CD4-positive, alpha-beta T cell treated with Interleukin-10 for 1 hour (primary cell): ENCODE measurements around the gene CCNQ.

Experiments
- DNase-seq: peaks from one replicate; pipeline ENCODE4 v3.0.0-alpha.2; 2020

The CCNQ gene

DNA sequence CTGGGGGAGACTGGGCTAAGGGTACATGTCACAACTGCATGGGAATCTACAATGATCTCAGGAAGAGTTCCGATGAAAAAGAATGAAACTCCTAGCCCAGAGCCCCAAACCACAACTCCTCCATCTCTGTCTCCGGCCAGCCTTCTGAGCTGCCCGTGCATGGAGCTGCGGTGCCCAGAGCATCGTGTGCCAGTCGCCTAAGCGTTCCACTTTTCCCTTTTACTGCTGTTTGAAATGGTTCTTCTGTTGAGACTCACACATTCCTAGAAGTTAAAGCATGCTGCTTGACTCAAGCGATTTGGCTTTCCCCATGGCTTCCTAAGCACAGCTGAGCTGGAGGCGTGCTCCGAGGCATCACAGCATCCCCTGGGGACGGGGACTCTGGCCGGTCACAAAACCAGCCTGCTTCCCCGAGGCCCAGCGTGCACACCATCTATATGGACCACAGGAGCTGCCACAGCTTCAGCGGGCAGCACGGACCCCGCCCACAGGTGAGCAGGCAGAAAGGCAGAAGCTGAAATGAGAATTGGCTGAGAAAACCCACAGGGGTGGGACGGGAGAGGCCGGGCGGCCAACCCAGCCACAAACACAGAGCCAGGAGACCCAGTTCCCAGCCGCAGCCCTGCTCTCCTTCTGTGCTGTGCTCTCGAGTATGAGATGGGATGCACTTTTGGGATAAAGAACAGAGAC lies 5.0 kb downstream of the CCNQ start:
- DNase-seq, result no peak

DNA sequence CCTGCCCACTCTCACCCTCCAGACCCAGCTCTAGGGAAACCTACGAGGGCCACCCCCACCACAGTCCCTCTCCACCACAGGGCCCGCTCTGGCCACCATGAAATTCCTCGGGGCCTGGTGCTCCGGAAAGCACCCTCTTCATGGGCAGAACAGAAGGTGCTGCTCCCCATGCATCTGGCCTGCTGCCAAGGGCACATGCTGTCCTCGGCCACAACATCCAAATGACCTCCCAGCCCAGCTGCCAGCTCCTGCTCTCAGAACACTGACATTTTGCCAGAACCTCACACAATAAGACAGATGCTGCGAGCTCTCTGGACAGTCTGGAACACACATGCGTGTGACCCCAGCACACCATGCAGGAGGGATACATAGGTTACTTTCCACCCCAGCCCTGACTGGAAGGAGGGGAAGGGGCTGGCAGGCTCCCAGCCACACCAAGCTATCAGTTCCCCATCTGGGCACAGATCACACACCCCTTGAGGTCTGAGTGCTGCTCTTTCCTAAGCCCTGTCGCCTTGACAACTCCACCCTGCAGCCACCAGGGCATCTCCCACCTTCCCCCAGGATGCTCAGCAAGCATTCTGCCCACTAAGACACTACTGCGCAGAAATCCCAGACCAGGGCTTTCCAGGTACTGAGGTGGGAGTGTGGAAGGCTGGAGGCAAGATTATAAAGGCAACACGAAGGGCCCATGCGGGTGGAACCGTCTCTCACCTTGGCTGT lies 5.8 kb downstream of the CCNQ start:
- DNase-seq, result no peak

DNA sequence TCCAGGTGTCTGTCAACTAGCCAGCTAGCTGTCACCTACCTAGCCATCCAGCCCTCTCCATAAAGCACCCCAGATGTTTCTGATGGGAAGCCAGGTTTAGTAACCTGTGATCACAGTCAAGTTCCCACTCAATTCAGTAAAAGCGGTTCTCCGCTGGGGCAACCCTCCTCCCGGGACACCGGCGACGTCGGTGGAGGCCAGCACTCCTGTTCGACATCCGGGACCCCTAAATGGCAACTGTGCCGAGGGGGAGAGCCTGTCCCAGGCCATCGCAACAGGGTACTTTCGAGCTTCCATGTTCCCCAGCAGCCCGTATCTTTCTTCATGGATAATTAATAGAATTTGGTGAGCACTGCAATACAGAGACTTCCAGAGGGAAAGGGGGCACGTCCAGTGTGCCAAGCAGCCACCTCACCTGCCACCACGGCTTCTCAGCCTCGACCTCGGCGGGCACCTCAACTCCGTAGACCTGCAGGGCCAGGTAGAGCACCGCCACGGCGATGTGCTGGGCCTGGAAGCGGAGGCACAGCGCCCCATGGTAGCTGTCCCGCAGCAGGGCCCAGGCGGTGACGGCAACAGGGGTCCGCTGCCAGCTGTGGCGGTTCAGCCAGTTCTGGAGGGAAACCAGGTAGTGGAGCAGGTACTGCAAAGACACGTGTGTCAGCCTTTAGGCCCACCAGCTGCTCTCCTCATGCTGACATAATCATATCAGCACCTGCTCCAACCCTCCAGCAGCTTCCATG lies 6.7 kb downstream of the CCNQ start:
- DNase-seq, result no peak

- no peak for DNase-seq
These were observed 7.7 kb downstream of the CCNQ start for GRCh38 chrX:153590961-153591956.

DNA sequence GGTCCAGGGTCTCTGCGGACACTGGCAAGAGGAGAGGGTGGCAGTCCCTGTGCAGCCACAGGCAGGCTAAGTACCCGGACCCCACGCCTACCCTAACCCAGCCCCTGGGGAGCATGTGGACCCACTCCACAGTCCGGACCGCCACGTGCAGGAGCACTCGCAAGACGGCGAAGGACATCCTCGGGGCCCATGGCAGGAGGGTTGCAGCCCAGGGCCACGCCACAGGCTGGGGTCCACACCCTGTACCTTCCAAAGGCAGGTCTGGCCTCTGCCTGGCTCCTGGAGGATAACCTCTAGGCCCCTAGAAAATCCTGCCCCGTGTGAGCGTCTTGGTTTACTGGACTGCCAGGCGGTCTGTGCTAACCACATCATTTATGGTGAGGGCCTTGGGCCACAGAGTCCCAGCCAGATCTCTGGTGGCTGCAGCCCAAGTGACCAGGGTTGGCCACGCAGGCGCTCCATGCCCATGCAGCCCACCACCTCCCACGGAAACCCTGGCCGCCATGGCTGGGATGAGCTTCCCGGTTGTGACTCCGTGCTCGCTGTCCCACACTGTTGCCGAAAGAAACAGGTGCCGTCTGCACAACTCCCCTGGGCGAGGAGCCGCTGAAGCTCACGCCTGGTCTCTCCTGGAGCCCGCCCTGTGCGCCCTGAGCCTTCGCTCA lies 10.0 kb downstream of the CCNQ start:
- no peak for DNase-seq

GRCh38 chrX:153588021-153588781 lies 10.7 kb downstream of the CCNQ start:
- no peak for DNase-seq

- no peak for DNase-seq
These were observed 11.6 kb downstream of the CCNQ start for GRCh38 chrX:153587342-153587741.

- no peak for DNase-seq
These were observed 13.1 kb downstream of the CCNQ start for GRCh38 chrX:153585827-153586226.

DNA sequence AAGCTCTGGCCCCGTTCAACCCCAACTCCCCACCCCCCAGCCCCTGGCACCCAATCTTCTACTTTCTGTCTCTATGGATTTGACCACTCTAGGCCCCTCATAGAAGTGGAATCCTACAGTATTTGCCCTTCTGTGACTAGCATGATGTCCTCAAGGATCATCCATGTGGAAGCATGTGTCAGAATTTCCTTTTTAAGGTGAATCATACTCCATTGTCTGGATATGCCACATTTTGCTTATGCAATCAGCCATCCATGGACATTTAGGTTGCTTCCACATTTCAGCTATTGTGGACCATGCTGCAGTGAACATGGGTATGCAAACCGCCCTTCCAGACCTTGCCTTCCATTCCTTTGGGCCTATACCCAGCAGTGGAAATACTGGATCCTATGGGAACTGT lies 15.5 kb downstream of the CCNQ start:
- no peak for DNase-seq

GRCh38 chrX:153582896-153583295 lies 16.0 kb downstream of the CCNQ start:
- DNase-seq, result peak; percentile 71

DNA sequence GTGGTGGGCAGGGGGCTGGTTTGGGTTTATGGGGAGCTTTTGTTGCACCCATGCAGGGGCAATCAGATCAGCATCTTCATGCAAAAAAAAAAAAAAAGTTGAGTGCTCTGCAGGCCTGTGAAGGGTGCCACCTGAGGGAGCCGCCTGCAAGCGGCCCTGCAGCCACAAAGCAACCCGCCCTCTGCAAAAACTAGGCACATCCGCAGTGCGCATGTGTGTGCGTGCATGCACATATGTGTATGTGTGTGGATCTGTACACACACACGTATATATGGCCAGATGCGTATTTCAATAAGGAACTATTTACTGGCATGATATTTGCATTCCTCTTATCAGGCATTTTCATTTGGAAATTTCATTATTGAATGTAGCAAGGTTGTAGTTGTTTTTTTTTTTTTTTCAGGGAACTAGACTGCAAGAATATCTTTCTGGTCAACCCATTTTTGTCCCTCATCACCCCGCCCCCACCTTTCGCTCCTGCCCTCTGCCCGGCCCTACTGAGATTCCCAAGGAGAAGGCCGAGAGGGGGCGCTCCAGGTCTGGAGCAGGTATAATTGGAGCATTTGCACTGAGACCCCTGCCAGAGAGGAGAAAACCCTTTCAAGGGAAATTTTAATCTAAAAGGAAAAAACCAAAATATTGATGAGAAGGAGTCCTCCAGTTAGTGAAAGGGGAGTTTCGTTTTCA lies 18.1 kb downstream of the CCNQ start:
- DNase-seq, result no peak

- no peak for DNase-seq
These were observed 20.1 kb downstream of the CCNQ start for GRCh38 chrX:153578889-153579288.

- DNase-seq, result no peak
These were observed 20.6 kb downstream of the CCNQ start for GRCh38 chrX:153578200-153578835.

GRCh38 chrX:153576961-153577360 lies 22.0 kb downstream of the CCNQ start:
- DNase-seq, result no peak

DNA sequence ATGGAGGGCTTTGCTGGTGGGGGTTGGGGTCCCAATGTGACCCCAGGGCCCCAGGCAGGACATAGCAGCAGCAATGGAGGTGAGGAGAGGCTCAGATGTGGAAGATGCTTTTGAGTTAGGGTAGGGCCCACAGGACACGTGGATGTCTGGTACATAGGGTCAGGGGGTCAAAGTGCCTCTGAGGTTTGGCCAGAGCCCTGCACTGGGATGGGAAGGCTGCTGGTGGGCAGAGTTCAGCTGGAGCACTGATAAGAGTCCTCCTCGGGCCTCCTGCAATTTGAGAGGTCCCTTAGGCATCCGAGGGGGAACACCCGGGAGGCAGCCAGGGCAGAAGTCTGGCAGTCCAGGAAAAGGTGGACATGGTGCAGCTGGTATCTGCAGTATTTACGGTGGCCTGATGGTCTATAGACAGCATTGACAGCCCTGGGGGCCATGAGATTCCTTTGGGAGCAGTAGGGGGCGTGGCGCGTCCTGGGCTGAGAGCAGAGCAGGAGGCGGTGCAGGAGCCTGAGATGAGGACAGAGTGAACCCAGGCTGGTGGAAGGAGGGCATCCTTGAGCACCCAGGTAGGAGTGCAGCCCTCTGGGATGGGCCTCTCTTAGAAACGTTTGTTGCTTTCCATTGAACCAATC lies 22.6 kb downstream of the CCNQ start:
- DNase-seq, result no peak

DNA sequence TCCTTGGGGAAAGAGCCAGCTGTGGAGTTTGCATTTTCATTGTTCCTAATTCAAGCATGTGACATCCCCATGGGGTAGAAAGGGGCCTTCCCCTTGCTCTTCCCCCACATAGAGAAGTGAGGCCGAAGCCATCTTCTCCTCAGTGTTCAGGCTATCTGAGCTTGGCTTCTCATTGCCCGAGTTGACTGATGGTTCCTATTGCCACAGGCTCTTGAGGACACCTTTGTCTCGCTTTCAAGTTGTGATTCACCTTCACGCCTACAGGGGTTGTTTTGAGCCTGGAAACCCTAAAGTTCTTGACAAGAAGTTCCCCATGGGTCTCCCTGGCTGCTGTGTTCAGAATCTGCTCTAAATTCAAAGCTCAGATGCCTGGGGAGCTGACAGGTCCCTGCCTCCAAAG lies 25.0 kb downstream of the CCNQ start:
- DNase-seq, result no peak

DNA sequence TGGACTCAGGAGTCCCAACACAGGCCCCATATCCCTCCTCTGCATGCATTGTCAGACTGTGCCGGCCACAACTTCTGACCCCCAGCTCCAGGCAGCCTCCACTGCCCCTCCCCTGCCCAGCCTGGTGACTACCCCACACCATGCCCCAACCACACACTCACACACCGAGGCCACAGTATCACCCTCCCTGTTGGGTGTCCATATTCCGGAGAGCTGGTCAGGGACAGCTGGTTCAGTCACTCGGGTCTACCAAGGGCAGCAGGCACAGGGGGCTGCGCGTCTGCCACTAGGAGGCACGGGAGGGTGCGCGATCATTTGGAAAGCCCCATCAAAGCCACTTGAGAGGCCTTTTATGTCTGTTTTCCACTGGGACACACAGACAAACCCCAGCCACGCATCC lies 26.3 kb downstream of the CCNQ start:
- no peak for DNase-seq

GRCh38 chrX:153571534-153571908 lies 27.4 kb downstream of the CCNQ start:
- no peak for DNase-seq

DNA sequence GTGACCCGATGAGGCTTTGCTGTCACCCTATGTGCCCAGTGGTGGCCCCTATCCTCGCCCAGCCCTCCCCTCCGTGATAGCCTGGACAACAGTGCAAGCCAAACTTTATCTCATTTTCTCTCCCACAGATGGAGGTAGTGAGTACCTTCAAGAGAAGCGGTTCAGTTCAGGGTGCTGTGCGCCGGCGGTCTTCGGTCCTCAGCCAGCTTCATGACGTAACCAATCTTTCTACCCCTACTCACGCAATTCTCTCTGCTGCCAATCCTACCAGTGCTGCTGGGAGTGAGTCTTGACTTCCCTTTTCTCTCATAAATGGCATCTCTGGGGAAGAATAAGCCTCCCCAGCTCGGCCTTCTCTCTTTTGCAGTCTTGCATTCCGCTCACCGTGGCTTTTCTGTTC lies 29.5 kb downstream of the CCNQ start:
- no peak for DNase-seq
